Neural cell (in vitro differentiated cells): Measurements from ENCODE around the gene DNAJB9. TPM values are rescaled to one million over a fixed set of nuclear protein-coding genes. Genes with fewer than 3 reads are reported as not detected.

Source experiments
- H2AFZ ChIP-seq: fragments of 200-600, 300-800 bp; sonication (generic), shearing (Covaris generic); 2 replicates; pipeline ENCODE4 v1.6.0; 2014; ENCODE audit warnings: low read depth, mild to moderate bottlenecking, antibody characterized with exemption, low read length, moderate library complexity
- H3F3A ChIP-seq: fragments of 200-600 bp; shearing (Covaris generic); 2 replicates; pipeline ENCODE4 v1.6.1; 2016; ENCODE audit warnings: mild to moderate bottlenecking, moderate library complexity, mixed read lengths, antibody characterized with exemption, low read length; ENCODE audit not compliant: insufficient read depth, poor library complexity, severe bottlenecking
- H3K27ac ChIP-seq: fragments of 200-600, 300-800 bp; sonication (generic), shearing (Covaris generic); 2 replicates; pipeline ENCODE4 v1.5.1; 2014; ENCODE audit warnings: mild to moderate bottlenecking, low read length, moderate library complexity
- H3K27me3 ChIP-seq: fragments of 300-800, 200-600 bp; sonication (generic), shearing (Covaris generic); 2 replicates; pipeline ENCODE4 v1.6.0; 2014; ENCODE audit warnings: mild to moderate bottlenecking, low read depth, low read length, moderate library complexity; ENCODE audit not compliant: insufficient read depth
- H3K36me3 ChIP-seq: fragments of 300-800, 200-600 bp; sonication (generic), shearing (Covaris generic); 2 replicates; pipeline ENCODE4 v1.5.1; 2014; ENCODE audit warnings: mild to moderate bottlenecking, antibody characterized with exemption, low read length, moderate library complexity; ENCODE audit not compliant: insufficient read depth
- H3K4me2 ChIP-seq: fragments of 300-800, 200-600 bp; sonication (generic), shearing (Covaris generic); 2 replicates; pipeline ENCODE4 v1.6.0; 2014; ENCODE audit warnings: mild to moderate bottlenecking, low read length
- H3K4me3 ChIP-seq: fragments of 300-800, 200-600 bp; sonication (generic), shearing (Covaris generic); 2 replicates; pipeline ENCODE4 v1.5.1; 2014; ENCODE audit warnings: mild to moderate bottlenecking, low read length, moderate library complexity
- H3K79me2 ChIP-seq: fragments of 200-600 bp; shearing (Covaris generic); replicated peaks from 2 replicates; pipeline ENCODE4 v1.6.0; 2014; ENCODE audit warnings: mild to moderate bottlenecking, low read length, moderate library complexity; ENCODE audit not compliant: insufficient read depth
- H3K9ac ChIP-seq: fragments of 300-800, 200-600 bp; sonication (generic), shearing (Covaris generic); 2 replicates; pipeline ENCODE4 v1.6.1; 2016; ENCODE audit warnings: mild to moderate bottlenecking, low read length, mixed read lengths
- H3K9me2 ChIP-seq: fragments of 200-600 bp; shearing (Covaris generic); 2 replicates; pipeline ENCODE4 v1.6.1; 2016; ENCODE audit warnings: mild to moderate bottlenecking, low read length, mixed read lengths; ENCODE audit not compliant: insufficient read depth
- H3K9me3 ChIP-seq: fragments of 200-600, 300-800 bp; sonication (generic), shearing (Covaris generic); 2 replicates; pipeline ENCODE4 v1.6.1; 2016; ENCODE audit warnings: mild to moderate bottlenecking, mixed run types, low read length, moderate library complexity, mixed read lengths
- H4K20me1 ChIP-seq: fragments of 200-600 bp; shearing (Covaris generic); 2 replicates; pipeline ENCODE4 v1.6.1; 2016; ENCODE audit warnings: mild to moderate bottlenecking, mixed run types; ENCODE audit not compliant: insufficient read depth
- EP300 ChIP-seq: fragments of 450-650 bp; conservative IDR thresholded peaks from 2 replicates; pipeline ENCODE4 v1.6.1; 2014; ENCODE audit warnings: antibody characterized with exemption, mild to moderate bottlenecking, moderate library complexity; ENCODE audit not compliant: poor library complexity, severe bottlenecking
- EZH2 ChIP-seq: fragments of 200-600, 300-800 bp; shearing (Covaris generic), sonication (generic); IDR thresholded peaks from 2 replicates; pipeline ENCODE4 v1.6.1; 2014; ENCODE audit warnings: antibody characterized with exemption, low read length, borderline replicate concordance, mild to moderate bottlenecking; ENCODE audit not compliant: insufficient read depth, poor library complexity, severe bottlenecking
- MXI1 ChIP-seq: fragments of 450-650 bp; conservative IDR thresholded peaks from 2 replicates; pipeline ENCODE4 v1.6.1; 2014; ENCODE audit warnings: antibody characterized with exemption, mild to moderate bottlenecking; ENCODE audit not compliant: poor library complexity, severe bottlenecking
- POLR2AphosphoS5 ChIP-seq: IDR thresholded peaks from 2 replicates; pipeline ENCODE4 v1.6.1; 2012
- RAD21 ChIP-seq: fragments of 450-650 bp; conservative IDR thresholded peaks from 2 replicates; pipeline ENCODE4 v1.6.1; 2014; ENCODE audit warnings: antibody characterized with exemption, mild to moderate bottlenecking, moderate library complexity
- REST ChIP-seq: IDR thresholded peaks from 2 replicates; pipeline ENCODE4 v1.6.1; 2012; ENCODE audit warnings: borderline replicate concordance
- SMC3 ChIP-seq: fragments of 450-650 bp; conservative IDR thresholded peaks from 2 replicates; pipeline ENCODE4 v1.6.1; 2014; ENCODE audit warnings: antibody characterized with exemption, mild to moderate bottlenecking, moderate library complexity; ENCODE audit not compliant: poor library complexity
- TAF1 ChIP-seq: IDR thresholded peaks from 2 replicates; pipeline ENCODE4 v1.6.1; 2012; ENCODE audit warnings: low read depth
- polyA plus RNA-seq: library from polyadenylated mRNA; depleted of rRNA; stranded (reverse); fragments of >200 nt; gene quantifications from 2 replicates; pipeline ENCODE4 v1.2.3, GENCODE V29; 2014
- TF ChIP-seq, protein P1 (sequence below): fragments of 450-650 bp; IDR thresholded peaks from 2 replicates; pipeline ENCODE4 v1.5.1; 2014; ENCODE audit warnings: antibody characterized with exemption, mild to moderate bottlenecking, moderate library complexity; ENCODE audit not compliant: poor library complexity, severe bottlenecking

Gene DNAJB9
- polyA plus RNA-seq, 1 donor from 2014 or later, result 102 TPM

DNA sequence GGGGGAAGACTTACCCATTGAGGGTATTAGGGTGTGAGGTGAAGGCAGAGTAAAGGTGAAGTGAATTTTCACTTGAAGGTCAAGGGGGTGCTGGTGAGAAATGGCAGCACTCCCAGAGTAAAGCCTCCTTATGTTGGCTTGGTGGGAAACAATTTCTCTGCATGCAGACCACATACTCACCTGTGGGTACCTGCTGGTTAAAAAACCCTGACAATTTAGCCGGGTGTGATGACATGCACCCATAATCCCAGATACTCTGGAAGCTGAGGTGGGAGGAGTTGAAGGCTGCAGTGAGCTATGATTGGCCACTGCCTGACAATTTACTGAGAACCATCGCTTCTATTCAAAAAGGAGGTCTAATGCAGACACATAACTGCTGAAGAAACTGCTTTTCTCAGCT lies 5.5 kb downstream of the DNAJB9 start:
- TF ChIP-seq SMC3 (no peak), MXI1 (no peak), EZH2 (no peak), RAD21 (no peak), POLR2AphosphoS5 (no peak), REST (no peak)
- TF ChIP-seq, protein P1, sequence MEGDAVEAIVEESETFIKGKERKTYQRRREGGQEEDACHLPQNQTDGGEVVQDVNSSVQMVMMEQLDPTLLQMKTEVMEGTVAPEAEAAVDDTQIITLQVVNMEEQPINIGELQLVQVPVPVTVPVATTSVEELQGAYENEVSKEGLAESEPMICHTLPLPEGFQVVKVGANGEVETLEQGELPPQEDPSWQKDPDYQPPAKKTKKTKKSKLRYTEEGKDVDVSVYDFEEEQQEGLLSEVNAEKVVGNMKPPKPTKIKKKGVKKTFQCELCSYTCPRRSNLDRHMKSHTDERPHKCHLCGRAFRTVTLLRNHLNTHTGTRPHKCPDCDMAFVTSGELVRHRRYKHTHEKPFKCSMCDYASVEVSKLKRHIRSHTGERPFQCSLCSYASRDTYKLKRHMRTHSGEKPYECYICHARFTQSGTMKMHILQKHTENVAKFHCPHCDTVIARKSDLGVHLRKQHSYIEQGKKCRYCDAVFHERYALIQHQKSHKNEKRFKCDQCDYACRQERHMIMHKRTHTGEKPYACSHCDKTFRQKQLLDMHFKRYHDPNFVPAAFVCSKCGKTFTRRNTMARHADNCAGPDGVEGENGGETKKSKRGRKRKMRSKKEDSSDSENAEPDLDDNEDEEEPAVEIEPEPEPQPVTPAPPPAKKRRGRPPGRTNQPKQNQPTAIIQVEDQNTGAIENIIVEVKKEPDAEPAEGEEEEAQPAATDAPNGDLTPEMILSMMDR, result no peak
- H3K9me2 ChIP-seq, result no peaks in the 10 kb centered on the region
- peaks cover 4% of the 10 kb centered on the region for H3F3A ChIP-seq
- no peak overlapping the region for H3K4me2 ChIP-seq
- H2AFZ ChIP-seq, result no peak overlapping the region
- H3K27ac ChIP-seq, result no peak overlapping the region
- H3K36me3 ChIP-seq, result peaks cover 10% of the 10 kb centered on the region
- H3K79me2 ChIP-seq, result peaks cover 41% of the 10 kb centered on the region
- no peak overlapping the region for H3K9ac ChIP-seq
- no peaks in the 10 kb centered on the region for H3K27me3 ChIP-seq
- H4K20me1 ChIP-seq, result no peaks in the 10 kb centered on the region
- H3K4me3 ChIP-seq, result no peak overlapping the region
- no peaks in the 10 kb centered on the region for H3K9me3 ChIP-seq

DNA sequence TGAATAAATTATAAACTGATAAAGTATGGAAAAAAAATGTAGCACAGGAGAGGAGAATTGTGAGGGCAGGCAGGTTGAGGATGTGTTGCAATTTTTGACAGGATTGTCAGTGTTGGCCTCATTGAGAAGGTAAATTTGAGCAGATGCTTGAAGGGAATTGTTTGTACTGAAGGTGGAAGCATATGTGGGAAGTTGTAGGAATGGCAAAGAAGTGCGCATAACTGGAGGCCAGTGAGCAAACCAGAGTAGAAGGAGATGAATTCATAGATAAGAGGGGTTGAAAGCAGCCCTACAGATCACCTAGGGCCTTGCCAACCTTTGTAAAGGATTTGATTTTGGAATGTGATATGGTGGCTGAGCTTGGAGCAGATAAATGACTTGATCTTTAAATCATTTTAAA lies 6.4 kb downstream of the DNAJB9 start:
- no peak overlapping the region for H3K27ac ChIP-seq
- peaks cover 10% of the 10 kb centered on the region for H3K36me3 ChIP-seq
- H3K4me2 ChIP-seq, result no peak overlapping the region
- no peak overlapping the region for H3K4me3 ChIP-seq
- H4K20me1 ChIP-seq, result no peaks in the 10 kb centered on the region
- no peaks in the 10 kb centered on the region for H3K9me3 ChIP-seq
- H3K9me2 ChIP-seq, result no peaks in the 10 kb centered on the region
- H3F3A ChIP-seq, result no peaks in the 10 kb centered on the region
- no peaks in the 10 kb centered on the region for H3K27me3 ChIP-seq
- H3K9ac ChIP-seq, result no peak overlapping the region
- no peak overlapping the region for H2AFZ ChIP-seq
- TF ChIP-seq EZH2 (no peak), RAD21 (no peak), POLR2AphosphoS5 (no peak), SMC3 (no peak), EP300 (no peak), REST (no peak), TAF1 (no peak), MXI1 (no peak)
- TF ChIP-seq, protein P1, result no peak
- peaks cover 34% of the 10 kb centered on the region for H3K79me2 ChIP-seq
